ENCODE results near the gene IGSF21. TPM values are rescaled to one million over a fixed set of nuclear protein-coding genes. Genes with fewer than 3 reads are reported as not detected.

The IGSF21 gene
- total RNA-seq, 1 experiment from 2014 or later: 5.2 TPM

DNA sequence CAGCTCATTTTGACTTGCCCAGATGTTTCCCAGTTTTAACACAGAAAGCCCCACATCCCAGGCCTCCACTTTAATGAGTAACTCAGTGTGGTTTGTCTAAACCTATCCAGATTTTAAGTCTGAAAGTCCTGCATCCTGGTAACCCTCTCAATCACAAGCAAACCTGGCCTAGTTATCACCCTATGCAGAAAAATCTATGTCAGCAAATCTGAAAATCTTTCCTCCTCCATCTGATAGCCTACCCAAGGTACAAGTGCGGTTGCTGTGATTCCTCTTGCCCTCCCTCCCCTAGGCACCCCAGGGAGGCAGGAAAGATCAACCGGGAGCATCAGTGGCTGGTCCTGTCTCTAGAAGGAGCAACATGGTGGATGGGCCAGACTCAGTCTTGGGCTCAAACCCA lies 163.7 kb downstream of the IGSF21 start:
- Mint-ChIP-seq H3K36me3 (ENCODE audit: insufficient read depth in 1 of 3, low read depth in 3 of 3) (peaks cover 0 to 13% (median 0%) of the 10 kb centered on the region in 3 experiments; a peak in 3 of 7 replicates), H3K9me3 (peaks cover 0 to 4% of the 10 kb centered on the region in 2 experiments; a peak in 2 of 5 replicates)
- no peak overlapping the region for H3K4me2 ChIP-seq (ENCODE audit: insufficient read depth, insufficient read length, low read length)

More for the DNA sequence above, 163.7 kb downstream of the IGSF21 start:
- no peak overlapping the region for H2BK15ac ChIP-seq (ENCODE audit: low read depth, low read length)
- no peaks in the 10 kb centered on the region for H3K27me3 ChIP-seq (ENCODE audit: insufficient read depth, low read length)
- H2BK12ac ChIP-seq (ENCODE audit: insufficient read length, low read depth, low read length): no peak overlapping the region
- H2BK120ac ChIP-seq (ENCODE audit: low read depth, low read length, poor library complexity, severe bottlenecking): no peak overlapping the region
- no peaks in the 10 kb centered on the region for H3K4me1 ChIP-seq (ENCODE audit: insufficient read depth, low read length)
- no peak overlapping the region for H3K56ac ChIP-seq (ENCODE audit: insufficient read length, low read depth, low read length)
- WGBS (ENCODE audit: extremely low coverage, insufficient read length, low lambda C conversion rate): no CpG with 5 or more reads among the region's 2 CpGs
- no peak overlapping the region for H4K91ac ChIP-seq (ENCODE audit: insufficient read length, low read depth, low read length)
- no peak overlapping the region for H4K8ac ChIP-seq (replicated peaks; ENCODE audit: insufficient read length, low read depth, low read length)
- no peak overlapping the region for H2BK20ac ChIP-seq (ENCODE audit: low read depth, low read length, poor library complexity, severe bottlenecking)
- no peak overlapping the region for H3T11ph ChIP-seq (ENCODE audit: low read length)
- no peak overlapping the region for H4K5ac ChIP-seq (ENCODE audit: insufficient read length, low read depth, low read length)
- H3K9ac ChIP-seq (ENCODE audit: extremely low read depth, insufficient read length, low read length): no peak overlapping the region
- no peak overlapping the region for H3K27ac ChIP-seq (ENCODE audit: insufficient read length, low read depth, low read length)
- TF ChIP-seq, protein P1, sequence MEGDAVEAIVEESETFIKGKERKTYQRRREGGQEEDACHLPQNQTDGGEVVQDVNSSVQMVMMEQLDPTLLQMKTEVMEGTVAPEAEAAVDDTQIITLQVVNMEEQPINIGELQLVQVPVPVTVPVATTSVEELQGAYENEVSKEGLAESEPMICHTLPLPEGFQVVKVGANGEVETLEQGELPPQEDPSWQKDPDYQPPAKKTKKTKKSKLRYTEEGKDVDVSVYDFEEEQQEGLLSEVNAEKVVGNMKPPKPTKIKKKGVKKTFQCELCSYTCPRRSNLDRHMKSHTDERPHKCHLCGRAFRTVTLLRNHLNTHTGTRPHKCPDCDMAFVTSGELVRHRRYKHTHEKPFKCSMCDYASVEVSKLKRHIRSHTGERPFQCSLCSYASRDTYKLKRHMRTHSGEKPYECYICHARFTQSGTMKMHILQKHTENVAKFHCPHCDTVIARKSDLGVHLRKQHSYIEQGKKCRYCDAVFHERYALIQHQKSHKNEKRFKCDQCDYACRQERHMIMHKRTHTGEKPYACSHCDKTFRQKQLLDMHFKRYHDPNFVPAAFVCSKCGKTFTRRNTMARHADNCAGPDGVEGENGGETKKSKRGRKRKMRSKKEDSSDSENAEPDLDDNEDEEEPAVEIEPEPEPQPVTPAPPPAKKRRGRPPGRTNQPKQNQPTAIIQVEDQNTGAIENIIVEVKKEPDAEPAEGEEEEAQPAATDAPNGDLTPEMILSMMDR (conservative IDR thresholded peaks at IDR 0.05): no peak
- H3K27ac Mint-ChIP-seq: no peak overlapping the region
- H3K79me1 ChIP-seq (ENCODE audit: insufficient read depth, low read depth, low read length, poor library complexity, severe bottlenecking): no peaks in the 10 kb centered on the region
- no peak overlapping the region for H3K4ac ChIP-seq (ENCODE audit: low read depth, low read length)
- H2AFZ ChIP-seq (ENCODE audit: low read length): no peak overlapping the region
- H3K14ac ChIP-seq (ENCODE audit: insufficient read depth, low read length): no peak overlapping the region; the same call in 1 of the 2 replicates
- no peaks in the 10 kb centered on the region; the same call in 1 of the 2 replicates for H3K27me3 Mint-ChIP-seq (ENCODE audit: low read depth)
- H2BK5ac ChIP-seq (ENCODE audit: insufficient read length, low read length): no peak overlapping the region
- no peaks in the 10 kb centered on the region for H3K79me2 ChIP-seq (ENCODE audit: insufficient read depth, low read length)
- H3K23ac ChIP-seq (ENCODE audit: insufficient read length, low read depth, low read length): no peak overlapping the region
- no peak overlapping the region for H3K18ac ChIP-seq (ENCODE audit: insufficient read length, low read depth, low read length)
- no peaks in the 10 kb centered on the region for H4K20me1 ChIP-seq (ENCODE audit: control insufficient read depth, insufficient read depth, insufficient read length)
- no peaks in the 10 kb centered on the region for H3K9me3 ChIP-seq (ENCODE audit: control insufficient read depth, low read depth, low read length)
- DNase-seq: no peak
- no peak overlapping the region for H3K4me3 Mint-ChIP-seq
- H3K23me2 ChIP-seq (ENCODE audit: insufficient read length, low read depth, low read length, poor library complexity, severe bottlenecking): no peaks in the 10 kb centered on the region
- no peak overlapping the region for H2AK5ac ChIP-seq (ENCODE audit: insufficient read length, low read length)
- H3K4me1 Mint-ChIP-seq: peaks cover 16 to 17% of the 10 kb centered on the region in 2 experiments

Data from H9 (cell line).